ENCODE measurements around the gene PLB1. TPM values are rescaled to one million over a fixed set of nuclear protein-coding genes. Genes with fewer than 3 reads are reported as not detected.

PLB1 gene
- total and polyA plus RNA-seq, 7 experiments from 2014 or later, result 0.47 to 6.4 (median 1.2) TPM

DNA sequence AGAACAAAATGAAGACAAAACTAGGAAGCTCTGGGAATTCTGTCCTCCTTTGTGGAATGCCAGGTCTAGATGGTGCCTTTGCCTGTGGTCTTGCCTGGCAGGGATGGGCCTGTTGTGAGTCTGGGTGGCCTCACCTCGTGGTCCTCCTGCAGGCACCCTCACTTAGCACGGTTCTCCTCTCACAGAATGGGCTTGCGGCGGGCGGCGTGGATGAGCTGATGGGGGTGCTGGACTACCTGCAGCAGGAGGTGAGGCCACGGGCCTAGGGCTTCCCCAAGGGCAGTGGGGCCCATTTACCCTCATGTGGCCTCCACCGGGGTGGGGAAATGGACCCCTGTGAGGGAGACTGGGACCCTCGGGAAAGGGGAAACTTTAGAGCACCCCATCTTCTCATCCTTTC, 42.3 kb downstream of the PLB1 start:
- Mint-ChIP-seq H3K36me3 (no peaks in the 10 kb centered on the region), H3K4me3 (no peak overlapping the region), H3K4me1 (peaks cover 0 to 5% (median 0%) of the 10 kb centered on the region in 7 donors), H3K9me3 (peaks cover 0 to 2% (median 0%) of the 10 kb centered on the region in 11 donors), H3K27ac (no peak overlapping the region), H3K27me3 (peaks cover 3 to 18% (median 8%) of the 10 kb centered on the region in 5 donors)
- Histone ChIP-seq H3K27me3 (ENCODE audit: control insufficient read depth in 2 of 2, insufficient read depth in 2 of 2, low read length in 2 of 2) (no peaks in the 10 kb centered on the region), H3K36me3 (ENCODE audit: control insufficient read depth in 2 of 3, insufficient read depth in 3 of 3, low read length in 3 of 3) (no peaks in the 10 kb centered on the region), H3K4me3 (ENCODE audit: low read length) (no peak overlapping the region), H3K4me1 (ENCODE audit: control insufficient read depth in 2 of 2, insufficient read depth in 2 of 2, low read length in 2 of 2) (no peaks in the 10 kb centered on the region), H3K27ac (ENCODE audit: low read depth, low read length) (no peak overlapping the region), H3K9me3 (ENCODE audit: control insufficient read depth in 2 of 3, low read length in 3 of 3) (no peaks in the 10 kb centered on the region)
- CTCF ChIA-PET, result no interaction called here
- ATAC-seq, result no peak
- intact Hi-C loops (cut with micrococcal nuclease), result no loop called here
- no peak for DNase-seq
- POLR2A ChIA-PET, result no interaction called here

GRCh38 chr2:28538652-28539051, 42.8 kb downstream of the PLB1 start:
- H3K4me3 Mint-ChIP-seq, result no peak overlapping the region
- intact Hi-C loops (cut with micrococcal nuclease), result no loop called here

DNA sequence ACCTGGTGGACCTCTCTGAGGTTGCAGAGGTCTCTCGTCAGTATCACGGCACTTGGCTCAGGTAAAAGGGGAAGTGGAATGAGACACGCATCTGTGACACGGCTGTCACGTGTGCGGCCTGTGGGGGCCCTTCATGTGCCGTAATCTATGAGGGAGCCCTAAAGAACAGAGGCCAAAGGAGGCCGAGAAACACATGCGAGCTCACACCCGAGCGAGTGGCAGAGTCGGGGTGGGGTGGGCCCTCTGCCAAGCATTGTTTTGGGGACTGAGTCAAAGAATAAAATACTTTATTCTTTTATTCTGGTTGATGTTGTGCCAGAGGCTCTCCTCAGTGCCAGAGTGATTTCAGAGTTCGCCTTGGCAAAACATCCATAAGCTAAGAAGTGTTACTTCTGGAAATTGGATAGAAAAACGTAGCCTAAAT, 43.3 kb downstream of the PLB1 start:
- peaks cover 0 to 4% of the 10 kb centered on the region in 2 donors for H3K4me1 ChIP-seq (ENCODE audit: control insufficient read depth in 2 of 2, insufficient read depth in 2 of 2, low read length in 2 of 2)
- no peaks in the 10 kb centered on the region for H3K27me3 ChIP-seq (ENCODE audit: control insufficient read depth in 2 of 2, insufficient read depth in 2 of 2, low read length in 2 of 2)
- Mint-ChIP-seq H3K9me3 (no peaks in the 10 kb centered on the region), H3K4me3 (no peak overlapping the region), H3K27me3 (peaks cover 0 to 11% (median 2%) of the 10 kb centered on the region in 5 donors), H3K27ac (no peak overlapping the region), H3K36me3 (no peaks in the 10 kb centered on the region), H3K4me1 (peaks cover 0 to 11% (median 0%) of the 10 kb centered on the region in 7 donors)
- H3K9me3 ChIP-seq (ENCODE audit: control insufficient read depth in 2 of 3, low read length in 3 of 3), result no peaks in the 10 kb centered on the region
- ChIA-PET POLR2A (no interaction called here), CTCF (no interaction called here)
- intact Hi-C loops (cut with micrococcal nuclease), result no loop called here
- H3K27ac ChIP-seq (ENCODE audit: low read depth, low read length), result no peak overlapping the region
- H3K4me3 ChIP-seq (ENCODE audit: low read length), result no peak overlapping the region
- H3K36me3 ChIP-seq (ENCODE audit: control insufficient read depth in 2 of 3, insufficient read depth in 3 of 3, low read length in 3 of 3), result no peaks in the 10 kb centered on the region
- ATAC-seq, result no peak
- no peak for DNase-seq

More at GRCh38 chr2:28538652-28539051, 42.8 kb downstream of the PLB1 start:
- H3K27me3 Mint-ChIP-seq, result peaks cover 0 to 15% (median 5%) of the 10 kb centered on the region in 5 donors
- POLR2A ChIA-PET, result no interaction called here
- ATAC-seq (no peak), DNase-seq (no peak)
- H3K4me1 ChIP-seq (ENCODE audit: control insufficient read depth in 2 of 2, insufficient read depth in 2 of 2, low read length in 2 of 2), result no peaks in the 10 kb centered on the region
- H3K36me3 Mint-ChIP-seq, result no peaks in the 10 kb centered on the region
- no peaks in the 10 kb centered on the region for H3K27me3 ChIP-seq (ENCODE audit: control insufficient read depth in 2 of 2, insufficient read depth in 2 of 2, low read length in 2 of 2)
- H3K4me1 Mint-ChIP-seq, result peaks cover 0 to 6% (median 0%) of the 10 kb centered on the region in 7 donors
- no peak overlapping the region for H3K27ac ChIP-seq (ENCODE audit: low read depth, low read length)
- CTCF ChIA-PET, result no interaction called here
- no peaks in the 10 kb centered on the region for H3K9me3 Mint-ChIP-seq
- H3K4me3 ChIP-seq (ENCODE audit: low read length), result no peak overlapping the region
- H3K27ac Mint-ChIP-seq, result no peak overlapping the region
- H3K36me3 ChIP-seq (ENCODE audit: control insufficient read depth in 2 of 3, insufficient read depth in 3 of 3, low read length in 3 of 3), result no peaks in the 10 kb centered on the region
- no peaks in the 10 kb centered on the region for H3K9me3 ChIP-seq (ENCODE audit: control insufficient read depth in 2 of 3, low read length in 3 of 3)

- no peak for ATAC-seq
Measured at GRCh38 chr2:28543316-28544035, 47.6 kb downstream of the PLB1 start.

GRCh38 chr2:28544036-28544346, 48.1 kb downstream of the PLB1 start:
- Histone ChIP-seq H3K27ac (ENCODE audit: low read depth, low read length) (no peak overlapping the region), H3K4me3 (ENCODE audit: low read length) (no peak overlapping the region), H3K36me3 (ENCODE audit: control insufficient read depth in 2 of 3, insufficient read depth in 3 of 3, low read length in 3 of 3) (no peaks in the 10 kb centered on the region), H3K4me1 (ENCODE audit: control insufficient read depth in 2 of 2, insufficient read depth in 2 of 2, low read length in 2 of 2) (peaks cover 0 to 34% of the 10 kb centered on the region in 2 donors), H3K27me3 (ENCODE audit: control insufficient read depth in 2 of 2, insufficient read depth in 2 of 2, low read length in 2 of 2) (no peaks in the 10 kb centered on the region), H3K9me3 (ENCODE audit: control insufficient read depth in 2 of 3, low read length in 3 of 3) (no peaks in the 10 kb centered on the region)
- Mint-ChIP-seq H3K27me3 (peaks cover 0 to 5% (median 0%) of the 10 kb centered on the region in 5 donors), H3K4me1 (peaks cover 0 to 38% (median 9%) of the 10 kb centered on the region in 7 donors), H3K4me3 (no peak overlapping the region), H3K9me3 (no peaks in the 10 kb centered on the region), H3K36me3 (no peaks in the 10 kb centered on the region), H3K27ac (peak overlapping the region in 1 of 9 donors; percentile 82)
- ATAC-seq, result no peak
- POLR2A ChIA-PET, result no interaction called here
- CTCF ChIA-PET, result interaction anchor here (0.6 to 0.8 kb wide), 2 partner anchors 13 to 255 kb away, joined by 3 read pairs; no protein-coding TSS in a partner anchor
- intact Hi-C loops (cut with micrococcal nuclease), result no loop called here
- DNase-seq, result no peak

More at GRCh38 chr2:28543316-28544035, 47.6 kb downstream of the PLB1 start:
- Mint-ChIP-seq H3K27ac (peak overlapping the region in 2 of 9 donors; percentile 59 to 82), H3K4me3 (no peak overlapping the region), H3K36me3 (no peaks in the 10 kb centered on the region), H3K9me3 (no peaks in the 10 kb centered on the region), H3K27me3 (peaks cover 0 to 5% (median 0%) of the 10 kb centered on the region in 5 donors), H3K4me1 (peaks cover 0 to 38% (median 9%) of the 10 kb centered on the region in 7 donors)
- Histone ChIP-seq H3K27me3 (ENCODE audit: control insufficient read depth in 2 of 2, insufficient read depth in 2 of 2, low read length in 2 of 2) (no peaks in the 10 kb centered on the region), H3K36me3 (ENCODE audit: control insufficient read depth in 2 of 3, insufficient read depth in 3 of 3, low read length in 3 of 3) (no peaks in the 10 kb centered on the region), H3K4me3 (ENCODE audit: low read length) (no peak overlapping the region), H3K27ac (ENCODE audit: low read depth, low read length) (no peak overlapping the region), H3K9me3 (ENCODE audit: control insufficient read depth in 2 of 3, low read length in 3 of 3) (no peaks in the 10 kb centered on the region), H3K4me1 (ENCODE audit: control insufficient read depth in 2 of 2, insufficient read depth in 2 of 2, low read length in 2 of 2) (peaks cover 0 to 34% of the 10 kb centered on the region in 2 donors)
- no peak for DNase-seq
- ChIA-PET POLR2A (no interaction called here), CTCF (interaction anchor here (0.6 kb wide), 1 partner anchor 256 kb away, joined by 3 read pairs; no protein-coding TSS in a partner anchor)
- intact Hi-C loops (cut with micrococcal nuclease), result no loop called here

GRCh38 chr2:28544405-28544921, 48.6 kb downstream of the PLB1 start:
- DNase-seq, result no peak
- CTCF ChIA-PET, result interaction anchor here (0.6 to 0.8 kb wide), 2 partner anchors 13 to 255 kb away, joined by 3 read pairs; no protein-coding TSS in a partner anchor
- Mint-ChIP-seq H3K4me3 (peak overlapping the region in 2 of 10 donors; percentile 3 to 63), H3K27ac (peak overlapping the region in 2 of 9 donors; percentile 15 to 82), H3K36me3 (no peaks in the 10 kb centered on the region), H3K4me1 (peaks cover 0 to 38% (median 9%) of the 10 kb centered on the region in 7 donors), H3K9me3 (no peaks in the 10 kb centered on the region), H3K27me3 (peaks cover 0 to 3% (median 0%) of the 10 kb centered on the region in 5 donors)
- peak; percentile 56 for ATAC-seq
- intact Hi-C loops (cut with micrococcal nuclease), result no loop called here
- H3K27ac ChIP-seq (ENCODE audit: low read depth, low read length), result no peak overlapping the region
- peaks cover 0 to 34% of the 10 kb centered on the region in 2 donors for H3K4me1 ChIP-seq (ENCODE audit: control insufficient read depth in 2 of 2, insufficient read depth in 2 of 2, low read length in 2 of 2)
- POLR2A ChIA-PET, result no interaction called here
- no peak overlapping the region for H3K4me3 ChIP-seq (ENCODE audit: low read length)
- H3K27me3 ChIP-seq (ENCODE audit: control insufficient read depth in 2 of 2, insufficient read depth in 2 of 2, low read length in 2 of 2), result no peaks in the 10 kb centered on the region
- H3K36me3 ChIP-seq (ENCODE audit: control insufficient read depth in 2 of 3, insufficient read depth in 3 of 3, low read length in 3 of 3), result no peaks in the 10 kb centered on the region
- H3K9me3 ChIP-seq (ENCODE audit: control insufficient read depth in 2 of 3, low read length in 3 of 3), result no peaks in the 10 kb centered on the region

Data from naive thymus-derived CD4-positive, alpha-beta T cell (primary cell).